ENCODE data around the gene SLF1. TPM values are rescaled to one million over a fixed set of nuclear protein-coding genes. Genes with fewer than 3 reads are reported as not detected.

The SLF1 gene
- total and polyA plus RNA-seq, 2 of the 8 experiments (the other 6 are each of a cell fraction or from before 2014, with no cell fraction given), result 4.8 to 15.7 TPM

DNA sequence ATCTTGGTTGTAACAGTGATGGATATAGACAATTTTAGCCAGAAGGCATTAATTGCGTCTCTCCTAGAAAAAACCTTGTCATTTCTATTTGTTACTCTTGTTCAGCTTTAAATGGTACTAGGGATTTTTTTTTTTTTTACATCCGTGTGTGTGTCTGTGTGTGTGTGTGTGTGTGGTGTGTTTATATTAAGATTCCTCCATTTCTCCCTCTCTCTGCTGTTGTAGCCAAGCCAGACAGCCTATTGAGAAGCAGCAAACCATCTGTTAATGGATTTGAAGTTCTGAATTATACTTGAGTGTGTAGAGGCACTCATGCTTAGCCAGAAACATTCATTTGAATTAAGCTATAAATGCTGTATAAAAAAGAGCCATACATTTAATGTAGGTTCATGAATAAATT, 72.3 kb downstream of the SLF1 start (continued):
- TF ChIP-seq ATF2 (IDR thresholded peaks at IDR 0.05; ENCODE audit: low read length), result no peak
- TF ChIP-seq SIN3A (conservative IDR thresholded peaks at IDR 0.05 in 1 of 2, IDR thresholded peaks at IDR 0.05 in 1 of 2; ENCODE audit: low read depth in 1 of 2, low read length in 2 of 2), result no peak
